IMR-90 (cell line): ENCODE results near the gene GOLT1B. TPM values are rescaled to one million over a fixed set of nuclear protein-coding genes. Genes with fewer than 3 reads are reported as not detected.

Experiments used
- ATAC-seq: fragments of 200-7000 bp; cut with Tn5 transposase; 2 replicates; pipeline ENCODE4 v1.9.1; 2020; ENCODE audit warnings: low read depth, mild to moderate bottlenecking, moderate library complexity
- BruUV-seq: library from RNA; stranded (reverse); fragments of 400-500 nt; replicated peaks from 2 replicates; lab custom pipeline; 2021; lab: Mats Ljungman, UMichigan
- CTCF ChIA-PET: fragments of 300-600 bp; formaldehyde crosslinking; extraction: SDS; loops from one replicate; lab custom pipeline; 2021; ENCODE audit warnings: antibody characterized with exemption; lab: Yijun Ruan, JAX
- POLR2A ChIA-PET: fragments of 300-600 bp; sonication (Branson Sonifier 250); formaldehyde crosslinking; loops from one replicate; lab custom pipeline; 2022; ENCODE audit warnings: antibody characterized with exemption; ENCODE audit not compliant: unreplicated experiment; lab: Charles Lee
- DNase-seq: peaks from one replicate; pipeline ENCODE4 v3.0.0; 2013
- H2AFZ ChIP-seq: replicated peaks from 2 replicates; pipeline ENCODE3; 2013; ENCODE audit warnings: low read length, mild to moderate bottlenecking; ENCODE audit not compliant: poor library complexity
- H2AK5ac ChIP-seq: 2 replicates; pipeline ENCODE4 v1.6.1; 2013; ENCODE audit warnings: low read depth, low read length, inconsistent platforms
- H2AK9ac ChIP-seq: replicated peaks from 2 replicates; pipeline ENCODE3; 2013; ENCODE audit warnings: mild to moderate bottlenecking, low read depth, low read length, moderate library complexity; ENCODE audit not compliant: poor library complexity
- H2BK120ac ChIP-seq: 2 replicates; pipeline ENCODE4 v1.6.1; 2013; ENCODE audit warnings: low read depth, low read length, inconsistent platforms
- H2BK15ac ChIP-seq: 3 replicates; pipeline ENCODE4 v1.6.1; 2013; ENCODE audit warnings: low read depth, low read length, inconsistent platforms
- H2BK20ac ChIP-seq: 2 replicates; pipeline ENCODE4 v1.6.1; 2013; ENCODE audit warnings: low read depth, mild to moderate bottlenecking, inconsistent platforms, low read length, moderate library complexity
- H2BK5ac ChIP-seq: 2 replicates; pipeline ENCODE4 v1.6.1; 2013; ENCODE audit warnings: mild to moderate bottlenecking, low read depth, low read length, inconsistent platforms; ENCODE audit not compliant: poor library complexity, severe bottlenecking
- H3K14ac ChIP-seq: replicated peaks from 2 replicates; pipeline ENCODE4 v1.6.1; 2013; ENCODE audit warnings: low read depth, low read length, inconsistent platforms
- H3K18ac ChIP-seq: 2 replicates; pipeline ENCODE4 v1.6.1; 2013; ENCODE audit warnings: low read depth, low read length, control low read depth
- H3K23ac ChIP-seq: 2 replicates; pipeline ENCODE4 v1.6.1; 2013; ENCODE audit warnings: low read depth, low read length, inconsistent platforms
- H3K27ac ChIP-seq: 2 replicates; pipeline ENCODE4 v1.5.1; 2013; ENCODE audit warnings: mild to moderate bottlenecking, control low read depth, low read length; ENCODE audit not compliant: insufficient read depth
- H3K27me3 ChIP-seq: 2 replicates; pipeline ENCODE4 v1.6.1; 2013; ENCODE audit warnings: low read length; ENCODE audit not compliant: control insufficient read depth, insufficient read depth
- H3K36me3 ChIP-seq: 2 replicates; pipeline ENCODE4 v1.6.1; 2013; ENCODE audit warnings: low read length, mixed read lengths; ENCODE audit not compliant: control insufficient read depth, insufficient read depth
- H3K4ac ChIP-seq: 2 replicates; pipeline ENCODE4 v1.6.1; 2013; ENCODE audit warnings: low read depth, low read length, inconsistent platforms
- H3K4me1 ChIP-seq: 2 replicates; pipeline ENCODE4 v1.6.1; 2013; ENCODE audit warnings: low read length, mixed read lengths; ENCODE audit not compliant: control insufficient read depth, insufficient read depth
- H3K4me2 ChIP-seq: 2 replicates; pipeline ENCODE4 v1.6.1; 2013; ENCODE audit warnings: low read depth, mild to moderate bottlenecking, control low read depth, low read length, moderate library complexity
- H3K4me3 ChIP-seq: 2 replicates; pipeline ENCODE4 v1.5.1; 2013; ENCODE audit warnings: low read depth, mild to moderate bottlenecking, control low read depth, low read length, moderate library complexity; ENCODE audit not compliant: insufficient read depth
- H3K56ac ChIP-seq: 2 replicates; pipeline ENCODE4 v1.6.1; 2013; ENCODE audit warnings: low read length, inconsistent platforms; ENCODE audit not compliant: insufficient read depth; ENCODE audit errors: extremely low read depth
- H3K79me1 ChIP-seq, 2 experiments: 2 replicates each; pipeline ENCODE4 v1.6.1; 2013; ENCODE audit warnings: low read length in 2 of 2, inconsistent platforms in 1 of 2, low read depth in 1 of 2
- H3K9ac ChIP-seq: 2 replicates; pipeline ENCODE4 v1.6.1; 2013; ENCODE audit warnings: low read depth, low read length, control low read depth
- H3K9me1 ChIP-seq: 2 replicates; pipeline ENCODE4 v1.6.1; 2013; ENCODE audit warnings: low read length, inconsistent platforms; ENCODE audit not compliant: insufficient read depth
- H3K9me3 ChIP-seq: 2 replicates; pipeline ENCODE4 v1.6.1; 2013; ENCODE audit warnings: low read length; ENCODE audit not compliant: control insufficient read depth, insufficient read depth
- H4K20me1 ChIP-seq: 2 replicates; pipeline ENCODE4 v1.6.1; 2013; ENCODE audit warnings: low read length, inconsistent platforms; ENCODE audit not compliant: insufficient read depth
- H4K5ac ChIP-seq: 2 replicates; pipeline ENCODE4 v1.6.1; 2013; ENCODE audit warnings: mild to moderate bottlenecking, low read depth, low read length, control low read depth
- H4K8ac ChIP-seq, 2 experiments: 2 replicates each; pipeline ENCODE4 v1.6.1; 2013; ENCODE audit warnings: low read depth in 2 of 2, low read length in 2 of 2, control low read depth in 1 of 2, inconsistent platforms in 1 of 2
- H4K91ac ChIP-seq: 2 replicates; pipeline ENCODE4 v1.6.1; 2013; ENCODE audit warnings: low read depth, low read length, inconsistent platforms; ENCODE audit not compliant: insufficient read depth
- CEBPB ChIP-seq: IDR thresholded peaks from 2 replicates; pipeline ENCODE4 v1.6.1; 2012; ENCODE audit warnings: low read depth, low read length, improper control_type of control experiment
- FOS ChIP-seq: fragments of 150-350 bp; IDR thresholded peaks from 2 replicates; pipeline ENCODE4 v1.6.1; 2016; ENCODE audit warnings: low read depth, low read length
- MXI1 ChIP-seq: IDR thresholded peaks from 2 replicates; pipeline ENCODE4 v1.6.1; 2012; ENCODE audit warnings: low read depth, mild to moderate bottlenecking, low read length, moderate library complexity, borderline replicate concordance
- RAD21 ChIP-seq: IDR thresholded peaks from 2 replicates; pipeline ENCODE4 v1.6.1; 2012; ENCODE audit warnings: low read length, improper control_type of control experiment
- RCOR1 ChIP-seq: IDR thresholded peaks from 2 replicates; pipeline ENCODE4 v1.6.1; 2012; ENCODE audit warnings: mild to moderate bottlenecking, low read length, improper control_type of control experiment; ENCODE audit not compliant: insufficient replicate concordance
- USF2 ChIP-seq: fragments of 150-350 bp; IDR thresholded peaks from 2 replicates; pipeline ENCODE4 v1.6.1; 2017; ENCODE audit warnings: mild to moderate bottlenecking, antibody characterized with exemption, low read length, low read depth
- WGBS, 2 experiments: methylation state at CpG; one replicate each; pipeline versions ENCODE4 v1.1.5 to v1.1.7; 2013; ENCODE audit warnings: missing lambda C conversion rate in 2 of 2; ENCODE audit not compliant: insufficient read length in 1 of 2; ENCODE audit errors: extremely low coverage in 2 of 2; 5-methylcytosine and 5-hydroxymethylcytosine counted together
- dilution Hi-C: fragments of 300-500 bp; cut with HindIII; formaldehyde crosslinking; loops from one replicate; pipeline ENCODE4 v1.14.3; 2018; ENCODE audit warnings: low sequenced_read_pairs; ENCODE audit not compliant: unreplicated experiment
- in situ Hi-C: fragments of 300-500 bp; cut with MboI; formaldehyde crosslinking; loops from 3 replicates; pipeline ENCODE4 v1.14.3; 2019; ENCODE audit warnings: low sequenced_read_pairs, inconsistent platforms, mixed read lengths
- intact Hi-C: fragments of 100-400 bp; cut with micrococcal nuclease; formaldehyde crosslinking; loops from 2 replicates; pipeline ENCODE4 v1.10.0; 2022
- polyA plus RNA-seq, 3 experiments: library from polyadenylated mRNA; depleted of rRNA; stranded (reverse); fragments of >200 nt; gene quantifications; 2 replicates each; pipeline ENCODE4 v1.2.3, GENCODE V29; 2012; ENCODE audit warnings: low replicate concordance in 1 of 3
- total RNA-seq: library from RNA; depleted of rRNA; stranded (reverse); fragments of >200 nt; gene quantifications from 2 replicates; pipeline ENCODE4 v1.2.3, GENCODE V29; 2012

Gene GOLT1B
- total and polyA plus RNA-seq, 2 of the 4 experiments (the other 2 are of a cell fraction): 27.2 to 50.5 TPM

GRCh38 chr12:21542403-21542802, 40.8 kb downstream of the GOLT1B start:
- no peak overlapping the region for H3K18ac ChIP-seq
- WGBS, 2 experiments: no CpG with 5 or more reads among the region's 5 CpGs
- no peaks in the 10 kb centered on the region for H3K9me1 ChIP-seq
- no peak overlapping the region for H3K14ac ChIP-seq
- TF ChIP-seq MXI1 (no peak), FOS (no peak), RAD21 (no peak), USF2 (no peak), RCOR1 (no peak), CEBPB (no peak)
- H2BK120ac ChIP-seq: no peak overlapping the region
- CTCF ChIA-PET: interaction anchor here (1.0 kb wide), 1 partner anchor 49 kb away, joined by 3 read pairs; no protein-coding TSS in a partner anchor
- no peak overlapping the region for H4K8ac ChIP-seq
- no peak overlapping the region for H3K4me2 ChIP-seq
- H2AFZ ChIP-seq: no peak overlapping the region
- H2BK5ac ChIP-seq: no peak overlapping the region
- no peaks in the 10 kb centered on the region for H3K36me3 ChIP-seq
- intact Hi-C loops: no loop called here
- in situ Hi-C loops: no loop called here
- no peak overlapping the region for H2AK5ac ChIP-seq
- POLR2A ChIA-PET: no interaction called here
- H3K4ac ChIP-seq: no peak overlapping the region
- DNase-seq (no peak), ATAC-seq (no peak)
- H3K27ac ChIP-seq: no peak overlapping the region
- H3K23ac ChIP-seq: no peak overlapping the region
- H3K9me3 ChIP-seq: no peaks in the 10 kb centered on the region
- H2BK20ac ChIP-seq: no peak overlapping the region
- no peak overlapping the region for H4K5ac ChIP-seq
- H2AK9ac ChIP-seq: peak overlapping the region; percentile 5
- 0 out of 2 replicates have a peak, but pooled peaks cover 2% of the 10 kb centered on the region for H3K27me3 ChIP-seq
- BruUV-seq: no TSS peak
- no peak overlapping the region for H3K56ac ChIP-seq
- no peak overlapping the region for H3K9ac ChIP-seq
- no peaks in the 10 kb centered on the region for H3K79me1 ChIP-seq
- dilution Hi-C loops: no loop called here
- H4K20me1 ChIP-seq: no peaks in the 10 kb centered on the region
- H3K4me3 ChIP-seq: no peak overlapping the region
- no peak overlapping the region for H2BK15ac ChIP-seq
- no peak overlapping the region for H4K91ac ChIP-seq
- no peaks in the 10 kb centered on the region for H3K4me1 ChIP-seq
